Medulla oblongata (tissue), 1 donor: Measurements from ENCODE around the gene SYNE3.
A peak's percentile ranks its signal among the peaks of the same experiment; 100 is the strongest.

ENCODE experiments used
- DNase-seq: peaks from one replicate; pipeline ENCODE4 v3.0.0-alpha.2; 2015; ENCODE audit errors: extremely low spot score

SYNE3 gene

GRCh38 chr14:95540236-95540855, 23.9 kb upstream of the SYNE3 start:
- DNase-seq = no peak

GRCh38 chr14:95538801-95539509, 22.5 kb upstream of the SYNE3 start:
- DNase-seq = no peak

- no peak for DNase-seq
Observed at GRCh38 chr14:95537298-95538089, 21.0 kb upstream of the SYNE3 start.

GRCh38 chr14:95536671-95537070, 20.2 kb upstream of the SYNE3 start:
- no peak for DNase-seq

- DNase-seq = no peak
Observed at GRCh38 chr14:95536036-95536593, 19.7 kb upstream of the SYNE3 start.

- no peak for DNase-seq
Observed at GRCh38 chr14:95535226-95536021, 19.0 kb upstream of the SYNE3 start.

- DNase-seq = peak; percentile 100
Observed at GRCh38 chr14:95534299-95535225, 18.1 kb upstream of the SYNE3 start, which contains the start of gene GLRX5. Gene GLRX5, plus strand, starts transcription at chr14:95535050. Its CDS starts 40 bp downstream, at chr14:95535090.

- DNase-seq = no peak
Observed at GRCh38 chr14:95533822-95534221, 17.4 kb upstream of the SYNE3 start.

- DNase-seq = no peak
Observed at GRCh38 chr14:95533391-95533821, 17.0 kb upstream of the SYNE3 start.

GRCh38 chr14:95531969-95532368, 15.5 kb upstream of the SYNE3 start:
- DNase-seq = no peak

- DNase-seq = no peak
Observed at GRCh38 chr14:95531473-95531872, 15.0 kb upstream of the SYNE3 start.

- DNase-seq = no peak
Observed at GRCh38 chr14:95530473-95531276, 14.2 kb upstream of the SYNE3 start.

- no peak for DNase-seq
Observed at GRCh38 chr14:95529216-95529615, 12.8 kb upstream of the SYNE3 start.

GRCh38 chr14:95527387-95528002, 11.0 kb upstream of the SYNE3 start:
- DNase-seq = peak; percentile 85

GRCh38 chr14:95526483-95527386, 10.3 kb upstream of the SYNE3 start:
- no peak for DNase-seq

- no peak for DNase-seq
Observed at GRCh38 chr14:95525999-95526398, 9.5 kb upstream of the SYNE3 start.

GRCh38 chr14:95524706-95525512, 8.5 kb upstream of the SYNE3 start:
- no peak for DNase-seq
